Measurements from ENCODE around the gene KCTD19.

- TF ChIP-seq, protein P1, sequence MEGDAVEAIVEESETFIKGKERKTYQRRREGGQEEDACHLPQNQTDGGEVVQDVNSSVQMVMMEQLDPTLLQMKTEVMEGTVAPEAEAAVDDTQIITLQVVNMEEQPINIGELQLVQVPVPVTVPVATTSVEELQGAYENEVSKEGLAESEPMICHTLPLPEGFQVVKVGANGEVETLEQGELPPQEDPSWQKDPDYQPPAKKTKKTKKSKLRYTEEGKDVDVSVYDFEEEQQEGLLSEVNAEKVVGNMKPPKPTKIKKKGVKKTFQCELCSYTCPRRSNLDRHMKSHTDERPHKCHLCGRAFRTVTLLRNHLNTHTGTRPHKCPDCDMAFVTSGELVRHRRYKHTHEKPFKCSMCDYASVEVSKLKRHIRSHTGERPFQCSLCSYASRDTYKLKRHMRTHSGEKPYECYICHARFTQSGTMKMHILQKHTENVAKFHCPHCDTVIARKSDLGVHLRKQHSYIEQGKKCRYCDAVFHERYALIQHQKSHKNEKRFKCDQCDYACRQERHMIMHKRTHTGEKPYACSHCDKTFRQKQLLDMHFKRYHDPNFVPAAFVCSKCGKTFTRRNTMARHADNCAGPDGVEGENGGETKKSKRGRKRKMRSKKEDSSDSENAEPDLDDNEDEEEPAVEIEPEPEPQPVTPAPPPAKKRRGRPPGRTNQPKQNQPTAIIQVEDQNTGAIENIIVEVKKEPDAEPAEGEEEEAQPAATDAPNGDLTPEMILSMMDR (conservative IDR thresholded peaks at IDR 0.05) = no peak
- TF ChIP-seq ZFX (IDR thresholded peaks at IDR 0.05) = no peak
These were observed 60.7 kb downstream of the KCTD19 start for GRCh38 chr16:67265834-67266233.
